Thyroid gland (tissue), 4 donors: Measurements from ENCODE around the gene LRBA. TPM values are rescaled to one million over a fixed set of nuclear protein-coding genes. Genes with fewer than 3 reads are reported as not detected.

Experiments
- DNase-seq, 2 donors: peaks; one replicate each; pipeline ENCODE4 v3.0.0-alpha.2; 2019
- H3K27ac ChIP-seq, 3 donors: fragments of 200-600 bp; sonication (generic); 1 replicate in 2 of 3; 2 replicates in 1 of 3; pipeline ENCODE4 v1.5.1; 2016 to 2019; ENCODE audit warnings: mild to moderate bottlenecking in 1 of 3, moderate library complexity in 1 of 3
- H3K27me3 ChIP-seq: fragments of 200-600 bp; sonication (generic); one replicate; pipeline ENCODE4 v1.5.1; 2019
- H3K36me3 ChIP-seq, 2 donors: fragments of 200-600 bp; sonication (generic); one replicate each; pipeline ENCODE4 v1.5.1; 2016 to 2019
- H3K4me1 ChIP-seq, 2 donors: fragments of 200-600 bp; sonication (generic); one replicate each; pipeline ENCODE4 v1.5.1; 2017 to 2019
- H3K4me3 ChIP-seq, 3 donors: fragments of 200-600 bp; sonication (generic); replicated peaks in 1 of 3; 1 replicate in 2 of 3; 2 replicates in 1 of 3; pipeline ENCODE4 v1.5.1; 2016; ENCODE audit warnings: mild to moderate bottlenecking in 1 of 3
- H3K9me3 ChIP-seq: fragments of 200-600 bp; sonication (generic); one replicate; pipeline ENCODE4 v1.5.1; 2017
- CTCF ChIP-seq, 6 experiments: fragments of 200-600 bp in 3 of 6; fragments of 450-650 bp in 3 of 6; sonication (generic) in 3 of 6; IDR thresholded peaks; one replicate each; pipeline ENCODE4 v1.5.1; 2016 to 2019; ENCODE audit warnings: antibody characterized with exemption in 6 of 6, mild to moderate bottlenecking in 2 of 6, inconsistent platforms in 1 of 6, moderate library complexity in 1 of 6
- POLR2A ChIP-seq, 2 donors: fragments of 450-650 bp; IDR thresholded peaks; one replicate each; pipeline ENCODE4 v1.6.1; 2017; ENCODE audit warnings: antibody characterized with exemption in 2 of 2, mild to moderate bottlenecking in 2 of 2, moderate library complexity in 1 of 2
- WGBS, 2 donors: methylation state at CpG; one replicate each; pipeline ENCODE4 v1.1.5; 2017; 5-methylcytosine and 5-hydroxymethylcytosine counted together
- intact Hi-C: fragments of 100-400 bp; cut with DNase I; formaldehyde crosslinking; loops from one replicate; pipeline ENCODE4 v1.15.1; 2023
- total RNA-seq, 4 donors: library from RNA; depleted of rRNA; stranded (reverse); fragments of >200 nt; gene quantifications; one replicate each; pipeline ENCODE4 v1.2.3, GENCODE V29; 2016

The LRBA gene
- total RNA-seq, 4 donors from 2014 or later = 98.9 to 127 (median 113) TPM

GRCh38 chr4:150680651-150681050 is 334.4 kb downstream of the LRBA start:
- no peaks in the 10 kb centered on the region for H3K4me1 ChIP-seq
- no peak overlapping the region for H3K27ac ChIP-seq
- intact Hi-C loops = no loop called here
- 74 to 78% methylated on average over 5 of the region's 5 CpGs for WGBS, 2 donors
- H3K27me3 ChIP-seq = no peaks in the 10 kb centered on the region
- DNase-seq = no peak
- no peaks in the 10 kb centered on the region for H3K9me3 ChIP-seq
- TF ChIP-seq POLR2A (IDR thresholded peaks at IDR 0.05) (no peak), CTCF (IDR thresholded peaks at IDR 0.05) (no peak)
- H3K4me3 ChIP-seq = no peak overlapping the region
- H3K36me3 ChIP-seq = no peaks in the 10 kb centered on the region

GRCh38 chr4:150679765-150680343 is 335.2 kb downstream of the LRBA start:
- no peak overlapping the region for H3K4me3 ChIP-seq
- intact Hi-C loops = no loop called here
- no peaks in the 10 kb centered on the region for H3K4me1 ChIP-seq
- no peaks in the 10 kb centered on the region for H3K27me3 ChIP-seq
- H3K36me3 ChIP-seq = no peaks in the 10 kb centered on the region
- DNase-seq = no peak
- H3K9me3 ChIP-seq = no peaks in the 10 kb centered on the region
- H3K27ac ChIP-seq = no peak overlapping the region
- WGBS, 2 donors = 79 to 85% methylated on average over 3 of the region's 3 CpGs
- no peak for TF ChIP-seq POLR2A (IDR thresholded peaks at IDR 0.05)

- Histone ChIP-seq H3K27ac (no peak overlapping the region), H3K27me3 (no peaks in the 10 kb centered on the region), H3K36me3 (no peaks in the 10 kb centered on the region), H3K4me1 (no peaks in the 10 kb centered on the region), H3K4me3 (no peak overlapping the region), H3K9me3 (no peaks in the 10 kb centered on the region)
- no peak for DNase-seq
- intact Hi-C loops = no loop called here
- TF ChIP-seq CTCF (IDR thresholded peaks at IDR 0.05) (no peak), POLR2A (IDR thresholded peaks at IDR 0.05) (no peak)
- WGBS, 2 donors = 54 to 67% methylated on average over 5 of the region's 5 CpGs
Observed at GRCh38 chr4:150679018-150679764, 335.9 kb downstream of the LRBA start.

GRCh38 chr4:150673793-150674192 is 341.3 kb downstream of the LRBA start:
- Histone ChIP-seq H3K4me3 (no peak overlapping the region), H3K27ac (no peak overlapping the region), H3K36me3 (no peaks in the 10 kb centered on the region), H3K4me1 (no peaks in the 10 kb centered on the region), H3K27me3 (no peaks in the 10 kb centered on the region), H3K9me3 (no peaks in the 10 kb centered on the region)
- TF ChIP-seq POLR2A (IDR thresholded peaks at IDR 0.05) = no peak
- no peak for TF ChIP-seq CTCF (IDR thresholded peaks at IDR 0.05)
- DNase-seq = no peak
- intact Hi-C loops = no loop called here
- 97% methylated on average over 2 of the region's 2 CpGs for WGBS, 2 donors

- WGBS, 2 donors = 91% methylated on average over 2 of the region's 2 CpGs
Observed at GRCh38 chr4:150668824-150669223, 346.3 kb downstream of the LRBA start.

More at GRCh38 chr4:150668824-150669223, 346.3 kb downstream of the LRBA start:
- Histone ChIP-seq H3K27ac (no peak overlapping the region), H3K9me3 (no peaks in the 10 kb centered on the region), H3K4me1 (no peaks in the 10 kb centered on the region), H3K36me3 (no peaks in the 10 kb centered on the region), H3K4me3 (no peak overlapping the region), H3K27me3 (no peaks in the 10 kb centered on the region)
- no peak for TF ChIP-seq POLR2A (IDR thresholded peaks at IDR 0.05)
- TF ChIP-seq CTCF (IDR thresholded peaks at IDR 0.05) = no peak
- no peak for DNase-seq
- intact Hi-C loops = no loop called here
